Measurements from ENCODE around the gene ZNF862. TPM values are rescaled to one million over a fixed set of nuclear protein-coding genes. Genes with fewer than 3 reads are reported as not detected.

Gene ZNF862
- total and polyA plus RNA-seq, 2 donors (not counting 3 experiments of a cell fraction or from before 2014, with no cell fraction given), result 10.8 to 14.7 TPM

GRCh38 chr7:149886018-149886415 lies 47.8 kb downstream of the ZNF862 start:
- no TSS peak for BruUV-seq (replicated peaks)
- TF ChIP-seq GATA2 (IDR thresholded peaks at IDR 0.05; ENCODE audit: insufficient read depth, insufficient read length, low read depth, low read length) (no peak), POLR2A (IDR thresholded peaks at IDR 0.05; ENCODE audit: low read depth, low read length) (no peak), POLR2AphosphoS5 (IDR thresholded peaks at IDR 0.05; ENCODE audit: insufficient read depth, low read depth, low read length) (no peak), EZH2 (IDR thresholded peaks at IDR 0.05; ENCODE audit: borderline replicate concordance, low read depth, low read length, severe bottlenecking) (no peak), JUN (IDR thresholded peaks at IDR 0.05; ENCODE audit: borderline replicate concordance, insufficient read depth, insufficient read length, low read depth) (no peak), FOS (IDR thresholded peaks at IDR 0.05; ENCODE audit: borderline replicate concordance, insufficient read depth, low read length) (no peak), MYC (IDR thresholded peaks at IDR 0.05; ENCODE audit: low read depth, low read length) (no peak), MAX (IDR thresholded peaks at IDR 0.05; ENCODE audit: insufficient read depth, insufficient read length) (no peak), CTCF (IDR thresholded peaks at IDR 0.05; ENCODE audit: extremely low read depth in 1 of 2, insufficient read depth in 1 of 2, low read depth in 1 of 2, low read length in 2 of 2) (no peak)
- FAIRE-seq, result no peak
- H2AFZ ChIP-seq (ENCODE audit: low read depth, low read length), result no peak overlapping the region
- H3K4me1 ChIP-seq (ENCODE audit: control insufficient read depth, extremely low read depth, insufficient read depth, low read length), result no peaks in the 10 kb centered on the region
- H3K79me2 ChIP-seq (ENCODE audit: control insufficient read depth, insufficient read depth, low read length), result no peaks in the 10 kb centered on the region
- H3K9me1 ChIP-seq (replicated peaks; ENCODE audit: control insufficient read depth, extremely low read depth, insufficient read depth, low read length), result no peaks in the 10 kb centered on the region
- intact Hi-C loops (cut with micrococcal nuclease), result no loop called here
- CTCF ChIA-PET, result no interaction called here
- H3K9ac ChIP-seq (replicated peaks; ENCODE audit: extremely low read depth, insufficient read depth, low read length), result no peak overlapping the region
- H3K4me2 ChIP-seq (ENCODE audit: insufficient read depth, low read length), result no peak overlapping the region
- no peaks in the 10 kb centered on the region for H3K36me3 ChIP-seq (ENCODE audit: control insufficient read depth in 2 of 2, extremely low read depth in 1 of 2, insufficient read depth in 2 of 2, low read length in 2 of 2)
- H3K27ac ChIP-seq (ENCODE audit: insufficient read depth, low read depth, low read length), result no peak overlapping the region
- H4K20me1 ChIP-seq (replicated peaks; ENCODE audit: control insufficient read depth, extremely low read depth, insufficient read depth, low read length), result no peaks in the 10 kb centered on the region
- dilution Hi-C loops (cut with MboI; ENCODE audit: extremely low pct_ligation_motif_present, low sequenced_read_pairs), result no loop called here
- DNase-seq (ENCODE audit: low read depth, low spot score), result no peak
- H3K27me3 ChIP-seq (ENCODE audit: control insufficient read depth in 2 of 2, insufficient read depth in 2 of 2, low read length in 2 of 2), result no peaks in the 10 kb centered on the region
- no peak overlapping the region for H3K4me3 ChIP-seq (replicated peaks in 1 of 3; ENCODE audit: insufficient read depth in 1 of 3, low read depth in 1 of 3, low read length in 3 of 3)
- no peaks in the 10 kb centered on the region for H3K9me3 ChIP-seq (replicated peaks; ENCODE audit: control insufficient read depth, insufficient read depth, low read length)
- POLR2A ChIA-PET, result no interaction called here

Measured in endothelial cell of umbilical vein (primary cell).